Tongue (tissue), 2 donors: ENCODE measurements around the gene ESYT2. TPM values are rescaled to one million over a fixed set of nuclear protein-coding genes. Genes with fewer than 3 reads are reported as not detected.
"Not testable (repeated sequence)": the region's sequence is repeated elsewhere in the genome, so short reads cannot be mapped to it uniquely, and the experiment has no call there.

Experiments
- DNase-seq: peaks from one replicate; pipeline ENCODE4 v3.0.0-alpha.2; 2015
- total RNA-seq: library from RNA; depleted of rRNA; stranded (reverse); fragments of >200 nt; gene quantifications from one replicate; pipeline ENCODE4 v1.2.3, GENCODE V29; 2014

ESYT2 gene, protein sequence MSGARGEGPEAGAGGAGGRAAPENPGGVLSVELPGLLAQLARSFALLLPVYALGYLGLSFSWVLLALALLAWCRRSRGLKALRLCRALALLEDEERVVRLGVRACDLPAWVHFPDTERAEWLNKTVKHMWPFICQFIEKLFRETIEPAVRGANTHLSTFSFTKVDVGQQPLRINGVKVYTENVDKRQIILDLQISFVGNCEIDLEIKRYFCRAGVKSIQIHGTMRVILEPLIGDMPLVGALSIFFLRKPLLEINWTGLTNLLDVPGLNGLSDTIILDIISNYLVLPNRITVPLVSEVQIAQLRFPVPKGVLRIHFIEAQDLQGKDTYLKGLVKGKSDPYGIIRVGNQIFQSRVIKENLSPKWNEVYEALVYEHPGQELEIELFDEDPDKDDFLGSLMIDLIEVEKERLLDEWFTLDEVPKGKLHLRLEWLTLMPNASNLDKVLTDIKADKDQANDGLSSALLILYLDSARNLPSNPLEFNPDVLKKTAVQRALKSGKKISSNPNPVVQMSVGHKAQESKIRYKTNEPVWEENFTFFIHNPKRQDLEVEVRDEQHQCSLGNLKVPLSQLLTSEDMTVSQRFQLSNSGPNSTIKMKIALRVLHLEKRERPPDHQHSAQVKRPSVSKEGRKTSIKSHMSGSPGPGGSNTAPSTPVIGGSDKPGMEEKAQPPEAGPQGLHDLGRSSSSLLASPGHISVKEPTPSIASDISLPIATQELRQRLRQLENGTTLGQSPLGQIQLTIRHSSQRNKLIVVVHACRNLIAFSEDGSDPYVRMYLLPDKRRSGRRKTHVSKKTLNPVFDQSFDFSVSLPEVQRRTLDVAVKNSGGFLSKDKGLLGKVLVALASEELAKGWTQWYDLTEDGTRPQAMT
- total RNA-seq: 119 TPM

DNA sequence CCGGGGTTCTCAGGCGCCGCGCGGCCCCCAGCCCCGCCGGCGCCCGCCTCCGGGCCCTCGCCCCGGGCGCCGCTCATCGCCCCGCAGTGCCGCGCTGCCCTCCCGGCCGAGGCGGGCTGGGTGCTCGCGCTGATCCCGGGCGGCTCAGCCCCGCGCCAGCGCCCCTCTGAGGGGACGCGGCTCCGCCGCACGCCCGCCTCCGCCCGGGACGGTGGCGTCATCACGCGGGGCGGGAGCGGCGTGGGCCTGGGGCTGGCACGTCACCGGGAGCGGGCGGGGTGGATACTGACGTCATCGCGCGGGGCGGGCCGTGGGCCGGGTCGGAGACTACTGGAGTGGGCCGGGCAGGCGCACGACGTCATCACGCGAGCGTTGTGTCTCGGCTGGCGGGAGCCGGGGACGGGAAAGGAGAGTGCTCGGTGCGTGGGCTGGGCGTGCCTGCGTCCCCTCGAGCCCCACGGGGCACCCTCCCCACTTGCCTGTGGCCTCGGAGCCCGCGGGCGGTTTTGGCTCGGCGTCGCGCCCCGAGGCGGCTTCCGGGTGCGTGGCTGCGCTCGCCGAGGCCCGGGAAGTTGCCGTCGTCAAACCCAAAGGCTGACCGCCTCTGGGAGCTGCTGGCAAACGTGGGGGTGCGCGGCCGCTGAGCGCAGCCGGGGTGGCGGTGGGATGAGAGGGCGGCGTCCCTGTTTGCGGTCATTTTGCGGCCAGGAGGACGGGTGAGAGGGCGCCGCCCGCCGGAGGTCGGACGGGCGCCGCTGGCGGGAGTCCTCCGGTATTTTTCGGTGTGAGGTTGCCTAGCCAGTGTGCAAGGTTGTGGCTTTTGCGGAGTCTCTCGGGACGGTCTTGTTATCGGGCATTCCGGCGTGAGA is at the start of gene ESYT2:
Gene ESYT2 (minus strand): TSS at position 168 of the 869 bp plus-strand sequence. CDS start 91 bp downstream, at position 77.
- DNase-seq: peak; percentile 99

DNA sequence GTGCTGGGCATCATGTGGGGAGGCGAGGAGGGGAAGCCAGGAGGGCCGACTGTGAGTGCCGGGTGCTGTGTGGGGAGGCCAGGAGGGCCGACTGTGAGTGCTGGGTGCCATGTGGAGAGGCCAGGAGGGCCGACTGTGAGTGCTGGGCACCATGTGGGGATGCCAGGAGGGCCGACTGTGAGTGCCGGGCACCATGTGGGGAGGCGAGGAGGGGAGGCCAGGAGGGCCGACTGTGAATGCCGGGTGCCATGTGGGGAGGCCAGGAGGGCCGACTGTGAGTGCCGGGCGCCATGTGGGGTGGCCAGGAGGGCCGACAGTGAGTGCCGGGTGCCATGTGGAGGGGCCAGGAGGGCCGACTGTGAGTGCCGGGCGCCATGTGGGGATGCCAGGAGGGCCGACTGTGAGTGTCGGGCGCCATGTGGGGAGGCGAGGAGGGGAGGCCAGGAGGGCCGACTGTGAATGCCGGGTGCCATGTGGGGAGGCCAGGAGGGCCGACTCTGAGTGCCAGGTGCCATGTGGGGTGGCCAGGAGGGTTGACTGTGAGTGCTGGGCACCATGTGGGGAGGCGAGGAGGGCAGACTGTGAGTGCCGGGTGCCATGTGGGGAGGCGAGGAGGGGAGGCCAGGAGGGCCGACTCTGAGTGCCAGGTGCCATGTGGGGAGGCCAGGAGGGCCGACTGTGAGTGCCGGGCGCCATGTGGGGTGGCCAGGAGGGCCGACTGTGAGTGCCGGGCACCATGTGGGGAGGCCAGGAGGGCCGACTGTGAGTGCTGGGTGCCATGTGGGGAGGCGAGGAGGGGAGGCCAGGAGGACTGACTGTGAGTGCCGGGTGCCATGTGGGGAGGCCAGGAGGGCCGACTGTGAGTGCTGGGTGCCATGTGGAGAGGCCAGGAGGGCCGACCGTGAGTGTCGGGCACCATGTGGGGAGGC is 49.1 kb upstream of the ESYT2 start:
- DNase-seq: not testable (repeated sequence)

DNA sequence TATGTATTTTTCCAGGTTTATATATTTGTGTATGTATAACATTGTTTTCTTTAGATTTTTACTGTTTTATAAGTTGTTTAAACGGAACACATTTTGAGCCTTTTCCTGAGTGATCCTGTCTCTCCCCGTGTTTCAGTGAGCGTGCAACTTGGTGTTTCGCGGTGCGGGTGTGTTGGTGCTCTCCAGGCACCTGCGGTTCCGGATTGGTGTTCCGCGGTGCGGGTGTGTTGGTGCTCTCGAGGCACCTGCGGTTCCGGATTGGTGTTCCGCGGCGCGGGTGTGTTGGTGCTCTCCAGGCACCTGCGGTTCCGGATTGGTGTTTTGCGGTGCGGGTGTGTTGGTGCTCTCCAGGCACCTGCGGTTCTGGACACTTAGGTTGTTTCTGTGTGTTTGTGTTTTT is 47.7 kb upstream of the ESYT2 start:
- no peak for DNase-seq

DNA sequence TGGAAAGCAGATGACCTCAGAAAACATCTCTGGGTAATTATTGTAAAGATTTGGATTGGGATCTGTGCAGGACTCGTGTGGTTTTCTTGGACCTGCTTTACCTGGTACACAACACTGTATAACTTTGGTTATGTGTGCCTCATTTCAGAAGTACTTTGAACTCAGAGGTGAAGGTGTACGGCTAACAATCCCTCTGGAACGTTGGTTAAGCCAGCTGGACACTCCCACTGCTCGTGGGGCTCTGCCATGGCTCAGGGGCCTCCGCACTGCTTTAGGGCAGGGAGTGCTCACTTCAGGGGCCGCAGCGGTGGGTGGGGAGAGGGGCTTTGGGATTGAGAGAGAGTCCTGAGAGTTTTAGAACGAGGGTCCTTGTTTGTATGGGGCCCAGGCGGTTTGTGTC is 40.6 kb upstream of the ESYT2 start:
- DNase-seq: no peak

DNA sequence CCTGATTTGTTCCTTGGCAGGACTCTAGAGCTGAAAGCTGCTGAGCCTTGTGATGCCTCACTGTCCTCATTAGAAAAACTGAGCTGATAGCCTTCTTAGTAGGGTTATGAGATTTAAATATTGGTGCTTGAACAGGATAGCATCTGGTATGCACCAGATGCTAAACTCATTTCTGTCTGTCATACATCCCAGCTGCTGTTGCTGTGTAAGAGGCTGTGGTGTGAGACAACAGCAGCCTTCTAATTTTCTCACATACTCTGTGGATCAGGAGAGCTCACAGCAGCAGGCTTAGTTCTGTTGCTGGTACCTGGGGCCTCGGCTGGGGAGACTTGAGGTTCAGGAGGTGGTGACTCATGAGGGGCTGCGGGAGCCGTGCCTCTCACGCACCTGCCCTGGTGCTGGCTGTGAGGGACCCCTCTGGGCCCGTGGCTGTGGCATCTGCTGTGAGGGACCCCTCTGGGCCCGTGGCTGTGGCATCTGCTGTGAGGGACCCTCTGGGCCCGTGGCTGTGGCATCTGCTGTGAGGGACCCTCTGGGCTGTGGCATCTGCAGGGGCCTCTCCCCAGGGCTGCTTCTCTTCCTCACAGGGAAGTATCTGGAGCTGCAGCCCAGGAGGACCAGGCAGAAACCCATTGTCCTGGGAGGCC is 39.6 kb upstream of the ESYT2 start:
- DNase-seq: peak; percentile 46

DNA sequence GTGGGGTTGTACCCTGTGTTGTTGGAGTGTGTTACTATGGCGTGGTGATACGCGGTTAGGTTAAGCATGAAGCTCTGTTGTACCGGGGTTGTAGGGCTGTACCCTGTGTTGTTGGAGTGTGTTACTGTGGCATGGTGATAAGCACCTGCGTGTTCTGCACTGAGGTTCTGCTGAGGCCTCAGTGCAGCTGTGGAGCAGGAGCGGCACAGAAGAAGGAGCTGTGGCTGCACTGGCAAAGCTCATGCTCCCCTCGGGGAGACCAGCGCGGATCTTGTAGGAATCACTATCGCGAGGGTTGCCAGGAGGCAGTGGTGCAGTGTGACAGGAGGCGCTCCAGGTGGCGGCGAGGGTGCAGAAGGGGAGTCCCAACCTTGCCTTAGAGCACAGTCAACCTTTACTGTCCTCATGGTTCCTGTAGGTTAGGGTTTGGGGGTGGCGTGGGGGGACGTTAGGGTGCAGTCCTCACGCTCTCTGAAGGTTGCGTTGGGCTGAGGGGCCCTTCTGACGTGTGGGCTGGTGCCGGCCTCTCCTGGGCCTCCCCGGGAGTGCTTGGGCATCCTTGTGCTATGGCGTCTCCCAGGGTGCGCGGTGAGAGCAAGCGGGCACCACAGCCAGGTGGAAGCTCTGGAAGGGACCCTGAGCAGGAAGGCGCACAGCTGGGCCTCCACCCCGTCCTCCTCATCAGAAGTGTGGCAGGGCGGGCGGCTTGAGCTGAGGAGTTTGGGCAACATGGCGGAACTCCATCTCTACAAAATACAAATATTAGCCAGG is 38.1 kb upstream of the ESYT2 start:
- no peak for DNase-seq

DNA sequence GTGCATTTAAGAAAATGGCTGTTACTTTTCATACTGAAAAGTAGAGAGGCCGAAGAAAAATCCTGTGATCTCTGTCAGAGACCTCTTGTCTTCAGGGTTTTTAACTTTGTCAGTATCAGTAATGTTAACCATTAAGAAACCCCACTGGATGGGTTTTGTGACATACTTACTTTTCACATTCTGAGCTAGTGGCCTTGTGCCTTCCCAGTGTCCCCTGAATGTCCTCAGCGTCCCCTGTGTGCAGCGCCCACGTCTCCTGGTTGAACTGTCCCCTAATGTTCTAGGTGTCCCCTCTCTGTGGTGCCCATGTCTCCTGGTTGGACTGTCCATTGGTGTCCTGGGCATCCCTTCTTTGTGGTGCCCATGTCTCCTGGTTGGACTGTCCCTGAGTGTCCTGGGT is 36.7 kb upstream of the ESYT2 start:
- DNase-seq: no peak

DNA sequence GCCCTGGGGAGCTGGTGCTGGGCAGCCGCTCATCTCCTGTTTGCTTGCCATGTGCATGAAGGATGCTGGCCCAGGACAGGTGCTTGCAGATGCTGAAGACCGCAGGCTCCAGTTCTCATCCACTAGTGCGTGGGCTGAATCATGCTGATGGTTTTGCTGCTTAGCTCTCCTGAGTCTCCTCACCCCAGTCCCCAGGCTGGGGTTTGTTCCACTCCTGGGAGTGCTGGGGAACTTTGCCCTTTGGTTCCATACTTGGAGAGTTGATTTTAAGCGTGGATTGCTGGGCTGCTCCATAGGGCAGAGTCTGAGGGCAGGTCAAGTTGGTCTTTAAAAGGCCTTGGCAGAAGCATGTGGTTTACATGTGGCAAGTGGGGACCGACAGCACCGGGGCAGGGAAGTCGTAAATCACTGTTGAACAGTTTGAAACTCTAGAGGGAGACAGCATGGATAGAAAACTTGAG is 36.2 kb upstream of the ESYT2 start:
- DNase-seq: no peak

DNA sequence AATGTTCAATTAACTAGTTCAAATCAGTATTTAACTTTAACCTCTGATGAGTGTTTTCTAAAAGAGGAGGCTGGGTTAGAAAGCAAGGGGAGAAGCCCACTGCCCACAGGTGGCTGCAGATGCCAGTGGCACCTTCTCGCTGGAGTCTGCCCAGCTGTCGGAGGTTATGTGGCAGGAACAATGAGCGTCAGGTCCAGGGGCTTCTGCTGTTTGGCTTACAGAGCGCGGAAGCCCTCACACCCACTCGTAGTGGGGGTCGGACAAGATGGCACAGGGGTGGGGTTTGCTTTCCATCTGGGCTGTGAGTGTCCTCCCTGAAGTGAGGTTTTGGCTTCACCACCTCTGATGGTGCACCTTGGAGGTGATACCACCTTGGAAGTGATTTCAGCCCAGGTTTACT is 35.5 kb upstream of the ESYT2 start:
- no peak for DNase-seq

DNA sequence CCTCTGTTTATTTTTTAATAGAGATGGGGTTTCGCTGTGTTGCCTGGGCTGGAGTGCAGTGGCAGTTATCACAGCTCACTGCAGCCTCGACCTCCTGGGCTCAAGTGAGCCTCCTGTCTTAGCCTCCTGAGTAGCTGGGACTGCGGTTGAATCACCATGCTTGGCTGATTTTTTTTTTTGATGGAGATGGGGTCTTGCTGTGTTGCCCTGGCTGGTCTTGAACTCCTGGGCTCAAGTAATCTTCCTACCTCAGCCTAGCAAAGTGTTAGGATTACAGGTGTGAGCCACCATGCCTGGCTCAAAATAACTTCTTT is 35.2 kb upstream of the ESYT2 start:
- DNase-seq: no peak

DNA sequence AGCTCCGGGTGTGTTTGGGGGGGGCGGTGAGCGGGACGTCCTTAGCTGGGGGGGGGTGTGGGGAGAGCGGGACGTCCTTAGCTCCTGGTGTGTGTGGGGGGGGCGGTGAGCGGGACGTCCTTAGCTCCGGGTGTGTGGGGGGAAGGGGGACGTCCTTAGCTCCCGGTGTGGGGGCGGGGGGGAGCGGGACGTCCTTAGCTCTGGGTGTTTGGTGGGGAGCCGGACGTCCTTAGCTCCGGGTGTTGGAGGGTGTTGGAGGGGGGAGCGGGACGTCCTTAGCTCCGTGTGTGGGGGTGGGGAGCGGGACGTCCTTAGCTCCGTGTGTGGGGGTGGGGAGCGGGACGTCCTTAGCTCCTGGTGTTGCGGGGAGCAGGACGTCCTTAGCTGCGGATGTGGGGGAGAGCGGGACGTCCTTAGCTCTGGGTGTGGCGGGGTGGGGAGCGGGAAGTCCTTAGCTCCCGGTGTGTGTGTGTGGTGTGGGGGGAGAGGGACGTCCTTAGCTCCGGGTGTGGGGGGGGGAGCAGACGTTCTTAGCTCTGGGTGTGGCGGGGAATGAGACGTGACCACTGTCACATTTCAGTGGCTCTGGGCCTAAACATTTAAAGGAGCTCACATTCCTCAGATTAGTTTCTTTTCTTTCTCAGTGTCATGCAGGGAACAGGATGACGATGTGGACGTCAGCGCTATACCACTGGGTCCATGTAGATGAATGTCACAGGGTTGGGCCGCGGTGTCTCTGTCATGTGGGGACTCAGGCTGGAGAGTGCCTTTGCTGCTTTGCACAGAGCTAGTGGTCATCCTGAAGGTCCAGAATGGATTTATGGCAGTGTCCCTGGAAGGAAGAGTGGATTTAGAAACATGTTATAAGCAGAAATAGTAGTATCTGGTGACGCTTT is 34.5 kb upstream of the ESYT2 start:
- DNase-seq: peak; percentile 78

DNA sequence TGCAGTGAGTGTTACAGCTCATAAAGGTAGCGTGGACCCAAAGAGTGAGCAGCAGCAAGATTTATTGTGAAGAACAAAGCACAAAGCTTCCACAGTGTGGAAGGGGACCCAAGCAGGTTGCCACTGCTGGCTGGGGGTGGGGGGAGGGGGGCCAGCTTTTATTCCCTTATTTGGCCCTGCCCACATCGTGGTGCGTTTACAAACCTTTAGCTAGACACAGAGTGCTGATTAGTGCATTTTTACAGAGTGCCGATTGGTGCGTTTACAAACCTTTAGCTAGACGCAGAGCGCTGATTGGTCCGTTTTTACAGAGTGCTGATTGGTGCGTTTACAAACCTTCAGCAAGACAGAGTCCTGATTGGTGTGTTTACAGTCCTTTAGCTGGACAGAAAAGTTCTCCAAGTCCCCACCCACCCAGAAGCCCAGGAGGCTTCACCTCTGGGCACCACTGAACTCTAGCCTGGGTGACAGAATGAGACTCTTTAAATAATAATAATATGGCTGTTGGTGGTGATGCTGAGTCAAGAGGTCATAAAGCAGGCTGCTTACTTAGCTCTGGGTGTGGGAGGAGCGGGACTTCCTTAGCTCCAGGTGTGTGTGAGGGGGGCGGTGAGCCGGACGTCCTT is 33.8 kb upstream of the ESYT2 start:
- DNase-seq: peak; percentile 61

DNA sequence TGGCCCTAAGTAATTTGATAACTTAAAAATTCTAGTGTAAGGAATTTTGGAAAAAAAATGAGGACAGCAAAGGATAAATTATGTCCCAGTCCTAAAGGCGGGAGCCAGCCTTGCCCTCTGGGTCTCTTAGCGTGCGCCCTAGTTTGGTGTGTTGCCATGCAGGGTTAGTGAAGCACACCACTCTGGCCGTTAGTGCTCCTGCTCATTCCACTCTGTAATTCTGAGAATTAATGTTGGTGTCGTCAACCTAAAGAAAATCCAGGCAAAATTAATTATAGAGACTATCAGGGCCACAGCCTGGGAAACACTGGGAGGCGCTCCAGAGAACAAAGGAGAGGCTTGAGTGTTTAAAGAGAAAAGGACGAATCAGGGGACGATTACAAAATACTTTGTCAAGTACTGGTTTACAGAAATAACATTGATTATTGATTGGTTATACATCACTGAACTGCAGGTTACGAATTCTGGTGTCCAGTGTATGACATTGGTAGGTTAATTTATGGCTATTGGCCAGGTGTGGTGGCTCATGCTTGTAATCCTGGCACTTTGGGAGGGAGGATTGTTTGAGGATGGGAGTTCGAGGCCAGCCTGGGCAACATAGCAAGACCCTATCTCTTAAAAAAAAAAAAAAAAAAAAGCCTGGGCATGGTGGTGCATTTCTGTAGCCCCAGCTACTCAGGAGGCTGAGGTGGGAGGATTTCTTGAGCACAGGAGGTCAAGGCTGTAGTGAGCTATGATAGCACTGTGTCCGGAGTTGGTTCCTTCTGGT is 32.8 kb upstream of the ESYT2 start:
- no peak for DNase-seq

DNA sequence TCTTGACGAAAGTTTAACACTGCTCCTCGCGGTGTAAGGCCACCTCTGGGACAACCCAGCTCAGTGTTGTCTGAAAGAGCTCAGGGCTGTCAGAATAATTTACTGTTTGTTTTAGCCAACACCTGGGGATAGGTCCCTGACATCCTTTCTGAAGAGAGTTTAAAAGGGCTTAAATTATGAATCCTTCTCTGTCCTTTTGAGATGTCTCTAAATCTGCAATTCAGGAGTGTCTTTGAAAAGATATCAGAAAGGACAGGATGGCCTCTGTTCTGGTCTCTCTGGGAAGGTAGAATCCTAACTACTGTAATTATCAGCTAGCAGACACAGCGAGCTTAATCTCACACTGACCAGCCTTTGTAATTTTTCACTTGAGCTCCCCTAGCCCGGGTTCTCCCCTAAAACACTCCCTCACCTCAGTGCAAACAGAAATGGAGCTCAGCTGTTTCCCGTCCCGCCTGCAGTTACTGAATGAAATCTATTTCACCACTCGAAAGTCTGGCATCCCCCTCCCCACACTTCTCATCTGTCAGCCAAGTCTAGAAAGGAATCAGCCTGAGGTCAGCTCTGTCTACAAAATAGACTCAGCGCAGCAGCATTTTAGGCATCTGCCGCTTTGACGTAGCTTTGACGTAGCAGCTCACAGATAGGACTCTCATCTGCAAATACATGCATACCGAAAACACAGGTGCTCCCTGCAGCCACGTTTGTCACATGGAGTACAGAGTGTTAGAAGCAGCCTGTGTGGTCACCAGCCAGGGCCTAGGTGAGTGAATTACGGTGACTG is 31.9 kb upstream of the ESYT2 start:
- no peak for DNase-seq

DNA sequence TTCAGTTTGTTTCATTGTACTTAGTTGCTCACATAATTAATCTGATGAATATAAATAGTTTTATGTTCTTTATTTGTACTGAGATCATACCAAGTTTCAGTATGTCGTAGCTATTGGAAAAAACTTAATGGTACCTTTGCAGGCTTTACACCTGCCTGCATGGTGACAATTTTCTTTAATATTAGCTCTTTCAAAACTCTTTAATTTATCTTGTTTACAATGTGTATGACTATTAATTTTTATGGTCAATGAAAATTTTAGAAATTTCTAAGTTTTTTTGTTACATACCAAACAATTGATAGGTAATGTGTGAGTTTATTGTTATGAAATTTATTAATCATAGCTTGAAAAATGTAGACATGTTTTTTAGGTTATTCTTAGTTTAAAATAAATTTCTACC is 31.1 kb upstream of the ESYT2 start:
- no peak for DNase-seq

DNA sequence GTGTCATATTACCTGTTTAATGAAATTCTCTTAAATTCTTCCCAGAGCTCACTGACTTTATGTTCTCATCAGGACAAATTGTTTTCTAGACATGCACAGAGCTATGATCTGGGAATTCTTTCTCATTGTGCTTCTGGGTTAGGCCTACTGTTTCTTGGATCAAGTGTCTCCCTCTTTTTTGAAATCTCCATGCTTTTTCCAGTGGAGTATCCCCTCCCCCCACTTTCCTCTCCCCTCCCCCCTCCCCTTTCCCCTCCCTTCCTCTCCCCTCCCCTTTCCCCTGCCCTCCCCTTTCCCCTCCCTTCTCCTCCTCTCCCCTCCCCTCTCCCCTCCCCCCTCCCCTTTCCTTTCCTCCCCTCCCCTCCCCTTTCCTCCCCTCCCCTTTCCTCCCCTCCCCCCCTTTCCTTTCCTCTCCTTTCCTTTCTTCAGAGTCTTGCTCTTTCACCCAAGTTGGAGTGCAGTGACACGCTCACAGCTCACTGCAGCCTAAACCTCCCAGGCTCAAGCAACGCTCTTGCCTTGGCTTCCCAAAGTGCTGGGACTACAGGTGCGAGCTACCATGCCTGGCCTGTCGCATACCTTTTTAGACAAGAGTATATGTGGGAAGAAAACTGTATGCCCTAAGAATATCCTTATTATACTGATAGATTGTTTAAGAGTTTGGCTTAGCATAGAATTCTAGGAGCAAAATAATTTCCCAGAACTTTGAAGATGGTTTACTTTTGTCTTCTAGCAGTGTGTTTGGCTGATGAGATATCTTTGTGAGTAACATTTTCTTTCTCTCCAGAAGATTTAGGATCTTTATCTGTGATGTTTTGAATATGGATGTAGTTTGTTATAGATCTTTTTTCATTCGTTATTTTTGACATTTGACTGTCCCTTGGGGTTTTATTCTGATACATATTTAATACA is 29.5 kb upstream of the ESYT2 start:
- no peak for DNase-seq
